Subcutaneous preadipocyte (primary cell): ENCODE data around the gene ACADS. TPM values are rescaled to one million over a fixed set of nuclear protein-coding genes. Genes with fewer than 3 reads are reported as not detected.

Experiments used
- total RNA-seq: library from RNA; depleted of rRNA; stranded (reverse); fragments of >200 nt; gene quantifications from 2 replicates; pipeline ENCODE4 v1.2.3, GENCODE V29; 2012

ACADS gene, protein sequence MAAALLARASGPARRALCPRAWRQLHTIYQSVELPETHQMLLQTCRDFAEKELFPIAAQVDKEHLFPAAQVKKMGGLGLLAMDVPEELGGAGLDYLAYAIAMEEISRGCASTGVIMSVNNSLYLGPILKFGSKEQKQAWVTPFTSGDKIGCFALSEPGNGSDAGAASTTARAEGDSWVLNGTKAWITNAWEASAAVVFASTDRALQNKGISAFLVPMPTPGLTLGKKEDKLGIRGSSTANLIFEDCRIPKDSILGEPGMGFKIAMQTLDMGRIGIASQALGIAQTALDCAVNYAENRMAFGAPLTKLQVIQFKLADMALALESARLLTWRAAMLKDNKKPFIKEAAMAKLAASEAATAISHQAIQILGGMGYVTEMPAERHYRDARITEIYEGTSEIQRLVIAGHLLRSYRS
- total RNA-seq = 10.6 and 10.7 TPM in 2 replicates

DNA sequence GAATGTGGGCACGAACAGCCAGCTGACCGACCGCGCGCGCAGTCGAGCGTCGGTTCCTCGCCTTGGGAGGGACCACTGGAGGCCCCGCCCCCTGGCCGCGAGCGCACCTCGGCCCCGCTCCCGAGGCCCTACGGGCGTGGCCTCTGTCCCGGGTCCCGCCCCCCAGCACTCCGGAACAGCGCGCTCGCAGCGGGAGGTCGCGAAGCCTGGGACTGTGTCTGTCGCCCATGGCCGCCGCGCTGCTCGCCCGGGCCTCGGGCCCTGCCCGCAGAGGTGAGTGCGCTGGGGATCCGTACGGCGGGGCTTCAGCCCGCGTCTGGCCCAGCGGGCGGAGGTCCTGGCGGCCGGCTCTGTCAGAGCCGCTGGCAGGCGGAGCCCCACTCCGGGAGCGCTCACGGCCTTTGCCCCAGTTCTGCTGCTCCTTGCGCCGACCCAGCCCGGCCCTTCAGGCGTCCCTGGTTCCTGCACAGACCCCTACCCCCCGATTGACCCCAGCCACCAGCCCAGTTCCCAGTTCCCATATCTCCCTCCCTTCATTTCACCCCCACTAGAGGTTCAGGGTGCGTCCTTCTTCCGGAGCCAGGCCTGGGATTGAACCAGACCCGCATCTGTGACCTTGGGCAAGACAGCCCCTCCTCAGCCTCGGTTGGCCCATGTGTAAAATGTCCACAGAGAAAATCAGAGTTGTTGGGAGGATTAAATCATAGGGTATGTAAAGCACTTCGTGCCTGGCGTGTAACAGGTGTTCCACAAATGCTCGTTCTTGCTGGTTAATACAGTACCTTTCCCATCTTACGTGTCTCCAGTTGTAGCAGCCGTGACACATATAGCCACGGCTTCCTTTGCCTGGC lies at the start of gene ACADS:
Gene ACADS, plus strand, starts transcription at position 168 of the 851 bp plus-strand sequence. Its CDS starts 60 bp downstream, at position 228.

DNA sequence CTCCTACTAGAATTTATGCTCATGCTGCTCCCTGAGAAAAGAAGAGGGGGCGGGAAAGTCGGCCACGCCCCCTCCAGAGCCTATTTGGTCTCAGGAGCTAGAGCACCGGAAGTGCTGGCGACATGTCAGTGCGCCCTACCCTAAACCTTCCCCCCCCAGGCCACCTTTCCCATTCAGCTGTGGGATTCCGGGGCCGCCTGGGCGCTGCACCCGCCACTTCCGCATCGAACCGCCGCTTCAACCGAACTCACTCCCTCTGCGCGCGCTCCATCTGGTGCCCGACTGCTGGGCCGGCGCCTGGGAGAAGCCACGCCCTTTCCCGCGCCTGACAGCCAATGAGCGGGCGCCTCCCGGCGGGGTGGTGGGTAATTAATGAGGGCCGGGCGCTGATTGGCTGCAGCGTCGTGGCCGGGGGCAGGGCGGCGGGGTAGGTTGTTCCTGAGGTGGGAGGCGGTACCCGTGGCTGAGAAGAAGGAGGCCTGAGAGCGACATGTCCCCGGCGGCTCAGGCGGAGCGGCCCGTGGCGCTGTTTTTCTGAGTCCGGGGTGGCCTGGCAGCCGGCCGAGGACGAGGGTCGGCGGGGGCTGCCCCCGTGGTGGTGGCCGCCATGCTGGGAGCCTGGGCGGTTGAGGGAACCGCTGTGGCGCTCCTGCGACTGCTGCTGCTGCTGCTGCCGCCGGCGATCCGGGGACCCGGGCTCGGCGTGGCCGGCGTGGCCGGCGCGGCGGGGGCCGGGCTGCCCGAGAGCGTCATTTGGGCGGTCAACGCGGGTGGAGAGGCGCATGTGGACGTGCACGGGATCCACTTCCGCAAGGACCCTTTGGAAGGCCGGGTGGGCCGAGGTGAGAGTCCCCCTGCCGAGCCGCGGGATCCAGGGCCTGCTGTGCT lies 38.7 kb upstream of the ACADS start, which contains the start of gene MLEC:
Gene MLEC, plus strand, starts transcription at position 460 of the 888 bp plus-strand sequence. Its CDS starts 148 bp downstream, at position 608.

DNA sequence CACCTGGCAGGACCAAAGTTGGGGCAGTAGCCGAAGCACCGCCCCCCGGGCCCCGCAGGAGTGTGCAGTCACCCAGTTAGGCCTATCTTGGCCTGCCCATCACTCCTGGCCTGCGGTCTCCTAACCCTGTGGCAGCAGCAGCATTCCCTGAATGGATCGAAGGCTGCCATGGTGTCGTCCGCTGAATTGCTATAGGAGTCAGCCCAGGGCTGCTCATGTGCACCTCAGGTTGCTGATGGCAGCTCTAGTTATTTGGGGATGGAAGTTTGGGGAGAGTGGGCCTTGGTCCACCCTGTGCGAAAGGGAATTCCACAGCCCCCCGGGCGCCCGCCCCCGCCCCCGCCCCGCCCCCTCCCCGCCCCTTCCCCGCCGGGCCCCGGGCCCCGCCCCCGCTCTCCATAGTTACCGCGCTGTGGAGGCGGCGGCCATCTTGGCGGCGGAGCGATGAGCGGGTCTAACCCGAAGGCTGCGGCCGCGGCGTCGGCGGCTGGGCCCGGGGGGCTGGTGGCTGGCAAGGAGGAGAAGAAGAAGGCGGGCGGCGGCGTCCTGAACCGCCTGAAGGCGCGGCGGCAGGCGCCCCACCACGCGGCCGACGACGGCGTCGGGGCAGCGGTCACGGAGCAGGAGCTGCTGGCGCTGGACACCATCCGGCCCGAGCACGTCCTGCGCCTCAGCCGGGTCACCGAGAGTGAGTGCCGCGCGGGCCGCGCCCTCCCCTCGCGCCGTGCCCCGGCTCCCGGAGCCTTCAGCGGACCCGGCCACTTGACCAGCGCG lies 15.4 kb upstream of the ACADS start, which contains the start of gene UNC119B:
Gene UNC119B, plus strand, starts transcription at position 428 of the 774 bp plus-strand sequence. Its CDS starts 17 bp downstream, at position 445.

Other genes starting within 250 kb of the ACADS start
- 208 and 216 TPM in 2 replicates for gene DYNLL1, start 229.7 kb upstream of the ACADS start, total RNA-seq
- 18.0 and 19.5 TPM in 2 replicates for gene COQ5, start 196.7 kb upstream of the ACADS start, total RNA-seq
- gene RNF10, start 191.5 kb upstream of the ACADS start, total RNA-seq = 103 and 107 TPM in 2 replicates
- 34.0 and 40.4 TPM in 2 replicates for gene POP5, start 144.4 kb upstream of the ACADS start, total RNA-seq
- 0.20 and 0.37 TPM in 2 replicates for gene CABP1, start 85.2 kb upstream of the ACADS start, total RNA-seq
- 64.7 and 110 TPM in 2 replicates for gene MLEC, start 38.7 kb upstream of the ACADS start, total RNA-seq
- gene UNC119B, start 15.4 kb upstream of the ACADS start, total RNA-seq = 14.0 and 16.8 TPM in 2 replicates
- gene SPPL3, start 178.5 kb downstream of the ACADS start, total RNA-seq = 9.6 TPM in 2 replicates